Raji (cell line): ENCODE data around the gene WDCP.
A peak's percentile ranks its signal among the peaks of the same experiment; 100 is the strongest.

Source experiments
- POLR2A ChIP-seq: IDR thresholded peaks from 2 replicates; pipeline ENCODE4 v1.6.1; 2011; ENCODE audit warnings: low read depth, low read length, control low read depth; ENCODE audit not compliant: insufficient read depth

Gene WDCP

GRCh38 chr2:24073816-24074215 lies 26.6 kb upstream of the WDCP start:
- TF ChIP-seq POLR2A, result no peak

- TF ChIP-seq POLR2A, result no peak
Observed at GRCh38 chr2:24072259-24072658, 25.1 kb upstream of the WDCP start.

DNA sequence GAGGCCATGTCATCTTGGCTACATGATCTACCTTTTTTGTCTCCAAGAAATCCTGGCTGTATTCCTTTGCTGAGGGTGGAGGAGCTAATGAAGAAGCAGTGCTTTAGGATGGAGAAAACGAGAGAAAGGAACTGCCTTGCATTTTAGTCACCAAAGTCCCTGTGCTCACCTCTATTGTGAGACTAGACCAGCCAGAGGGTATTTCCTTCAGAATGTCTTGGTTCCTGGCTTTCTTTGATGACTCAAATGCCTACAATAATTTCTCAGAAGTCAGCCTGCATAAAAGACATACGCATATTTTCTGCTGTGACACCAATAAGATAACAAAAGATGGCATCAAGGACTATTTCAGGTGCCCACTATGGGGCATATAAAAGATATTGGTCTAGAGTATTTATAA lies 18.1 kb upstream of the WDCP start:
- TF ChIP-seq POLR2A, result no peak

DNA sequence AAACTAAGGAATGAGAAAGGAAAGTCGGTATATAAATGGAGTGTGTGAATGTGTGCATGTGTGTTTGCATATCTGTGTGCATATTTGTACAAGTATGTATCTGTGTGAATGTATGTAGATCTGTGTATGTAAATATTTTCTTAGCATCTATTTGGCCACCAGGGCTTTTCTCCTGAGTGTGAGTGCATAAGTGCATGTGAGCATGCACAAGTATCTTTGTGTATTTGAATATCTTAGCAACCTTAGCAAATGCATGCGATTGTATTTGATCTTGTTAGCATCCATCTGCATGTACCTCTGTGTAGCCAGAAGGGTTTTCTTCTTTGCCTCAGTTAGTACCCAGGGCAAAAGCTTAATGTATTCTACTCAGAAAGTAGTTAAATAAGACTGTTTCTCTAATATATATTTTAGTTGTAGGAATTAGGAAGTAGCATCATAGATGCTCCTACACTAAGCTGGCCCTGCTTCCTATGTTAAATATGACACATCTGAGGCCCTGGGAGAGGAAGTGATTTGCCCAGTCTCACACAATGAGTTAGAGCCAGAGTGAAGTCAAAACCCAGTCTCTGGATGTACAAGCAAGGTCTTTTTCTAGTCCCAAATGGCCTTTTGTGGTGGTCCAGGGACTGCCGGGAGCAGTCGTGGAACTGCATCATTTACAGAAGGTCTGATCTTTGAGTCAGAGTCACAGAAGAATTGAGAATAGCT lies 11.5 kb upstream of the WDCP start:
- no peak for TF ChIP-seq POLR2A

DNA sequence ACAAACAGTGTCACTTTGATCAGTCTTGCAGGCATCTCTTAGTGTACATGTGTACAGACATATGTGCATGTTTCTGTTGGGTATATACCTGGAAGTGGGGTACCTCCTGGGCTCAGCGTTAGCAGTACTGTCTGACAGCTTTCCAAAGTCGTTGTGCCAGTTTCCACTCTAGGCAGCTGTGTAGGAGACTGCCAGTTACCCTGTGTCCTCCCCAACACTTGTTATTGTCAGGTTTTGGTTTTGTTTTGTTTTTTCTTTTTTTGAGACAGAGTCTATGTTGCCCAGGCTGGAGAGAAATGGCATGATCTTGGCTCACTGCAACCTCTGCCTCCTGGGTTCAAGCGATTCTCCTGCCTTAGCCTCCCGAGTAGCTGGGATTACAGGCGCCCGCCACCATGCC lies 8.6 kb upstream of the WDCP start:
- no peak for TF ChIP-seq POLR2A

GRCh38 chr2:24054366-24055010 lies 7.3 kb upstream of the WDCP start:
- no peak for TF ChIP-seq POLR2A

- TF ChIP-seq POLR2A, result no peak
Observed at GRCh38 chr2:24052951-24053350, 5.8 kb upstream of the WDCP start.

- no peak for TF ChIP-seq POLR2A
Observed at GRCh38 chr2:24051833-24052232, 4.6 kb upstream of the WDCP start.

DNA sequence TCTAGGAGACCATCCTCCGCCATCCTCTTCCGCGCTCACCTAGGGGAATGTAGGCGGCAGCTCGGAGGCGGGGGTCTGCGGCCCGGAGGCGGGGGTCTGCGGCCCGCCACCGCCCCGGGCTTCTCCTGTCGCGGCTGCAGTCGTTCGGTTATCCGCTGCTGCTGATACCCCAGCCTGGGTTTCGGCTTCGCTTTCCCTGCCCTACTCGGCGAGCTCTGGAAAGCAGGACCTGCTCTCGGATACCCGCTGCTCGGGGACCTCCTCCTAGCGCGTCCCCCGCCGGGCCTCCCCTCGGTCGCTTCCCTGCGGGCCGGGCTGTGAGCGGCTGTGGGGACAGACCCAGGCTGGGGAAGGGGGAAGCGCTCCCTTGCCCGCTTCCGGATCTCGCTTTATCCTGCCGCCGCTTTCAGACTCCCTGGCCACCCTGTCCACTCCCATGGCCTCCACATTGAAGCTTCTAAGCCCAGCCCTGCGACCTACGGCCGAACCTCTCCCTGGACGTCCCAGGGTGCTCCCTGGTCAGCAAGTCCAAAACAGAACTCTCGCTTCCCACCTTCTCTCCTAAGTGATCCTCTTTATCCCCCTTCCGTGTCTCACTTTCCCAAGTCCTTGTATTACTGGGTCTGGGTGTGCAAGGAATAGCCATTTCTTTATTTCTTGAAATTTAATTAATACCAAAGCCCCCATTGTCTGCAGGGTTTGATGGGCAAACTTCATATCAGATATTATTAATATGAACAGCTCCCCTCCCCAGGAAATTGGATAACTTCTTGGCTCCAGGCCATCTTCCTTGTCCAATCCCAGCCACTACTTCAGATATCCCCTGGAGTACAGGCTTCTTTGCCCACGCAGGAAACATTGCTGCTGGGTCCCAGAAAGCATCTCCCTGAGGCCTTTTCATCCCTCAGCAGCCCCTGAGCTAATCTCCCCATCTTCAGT lies 3.1 kb upstream of the WDCP start:
- TF ChIP-seq POLR2A, result no peak

DNA sequence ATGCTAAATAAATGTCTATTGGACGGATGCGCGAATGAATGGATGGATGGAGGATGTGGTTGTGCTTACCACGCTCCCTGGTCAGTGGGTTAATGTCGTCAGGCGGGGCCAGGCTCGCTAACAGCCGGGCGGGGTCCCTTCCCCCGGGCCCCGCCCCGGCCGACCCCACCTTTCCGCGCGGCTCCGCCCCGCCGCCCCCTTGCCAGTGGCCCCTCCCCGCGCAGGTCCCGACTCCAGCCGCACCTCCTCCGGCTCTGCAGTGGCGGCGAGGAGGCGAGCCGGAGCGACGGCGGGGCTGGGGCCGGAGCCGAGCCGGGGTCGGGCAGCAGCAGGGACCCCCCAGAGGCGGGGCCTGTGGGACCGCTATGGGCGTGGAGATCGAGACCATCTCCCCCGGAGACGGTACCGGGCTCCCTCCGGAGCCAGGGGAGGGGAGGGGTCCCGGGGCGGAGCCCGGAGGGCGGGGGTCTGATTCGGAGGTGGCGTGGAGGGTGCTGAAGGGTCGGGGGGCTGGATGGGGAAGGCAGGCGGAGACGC lies 2.4 kb upstream of the WDCP start, which contains the start of gene FKBP1B:
Gene FKBP1B, plus strand, starts transcription at position 257 of the 537 bp plus-strand sequence. Its CDS starts 109 bp downstream, at position 366.
- TF ChIP-seq POLR2A, result peak; percentile 34; the same call in 1 of the 2 replicates

DNA sequence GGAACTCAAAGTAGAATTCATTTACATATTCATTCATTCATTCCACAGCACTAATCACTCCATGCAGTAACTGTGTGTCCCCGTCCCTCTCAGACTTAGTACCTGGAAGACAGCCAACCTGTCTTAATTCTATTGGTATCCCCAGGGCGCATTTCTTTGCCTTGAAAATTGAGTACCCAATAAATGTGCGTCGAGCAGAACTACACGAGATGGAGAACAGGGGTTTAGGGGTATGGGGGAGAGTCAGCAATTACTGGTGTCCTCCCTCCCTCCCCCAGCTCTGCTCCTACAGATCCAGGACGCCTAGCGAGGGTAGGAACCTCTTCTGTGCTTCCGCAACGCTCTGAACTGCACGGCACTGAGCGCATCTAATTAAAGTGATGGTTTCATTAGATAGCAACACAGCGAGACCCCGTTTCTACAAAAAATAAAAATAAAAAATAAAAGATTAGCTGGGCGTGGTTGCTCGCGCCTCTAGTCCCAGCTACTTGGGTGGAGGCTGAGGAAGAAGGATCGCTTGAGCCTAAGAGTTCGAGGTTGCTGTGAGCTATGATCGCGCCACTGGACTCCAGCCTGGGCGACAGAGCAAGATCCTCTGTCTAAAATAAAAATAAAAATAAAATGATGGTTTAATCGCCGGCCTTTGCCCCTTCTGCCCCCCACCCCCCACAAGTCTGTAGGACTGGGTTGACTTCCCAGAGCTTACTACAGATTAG lies 1.7 kb upstream of the WDCP start:
- TF ChIP-seq POLR2A, result peak; percentile 7; the same call in 1 of the 2 replicates

DNA sequence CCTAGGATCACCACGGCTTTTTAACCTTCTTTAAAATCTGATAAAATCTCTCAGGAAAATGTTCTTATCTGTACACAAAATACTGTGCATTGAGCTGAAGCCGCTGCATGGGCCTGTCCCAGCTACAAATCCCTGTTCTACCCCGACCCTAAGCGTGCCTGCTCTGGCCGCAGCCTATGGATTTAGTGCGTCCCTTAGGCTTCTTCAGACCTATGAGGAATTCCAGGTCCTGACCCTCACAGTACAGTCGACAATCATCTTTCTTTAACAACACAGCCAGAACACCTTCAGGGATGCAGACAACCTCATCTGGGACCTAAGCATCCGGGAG lies 477 bp upstream of the WDCP start:
- TF ChIP-seq POLR2A, result no peak

GRCh38 chr2:24046599-24046929 lies 627 bp downstream of the WDCP start:
- no peak for TF ChIP-seq POLR2A

GRCh38 chr2:24045511-24046508 lies 1.4 kb downstream of the WDCP start:
- no peak for TF ChIP-seq POLR2A

GRCh38 chr2:24040511-24040910 lies 6.7 kb downstream of the WDCP start:
- no peak for TF ChIP-seq POLR2A
